Measurements from ENCODE around the gene VIPR2.

The VIPR2 gene

GRCh38 chr7:159013825-159014289, 130.8 kb downstream of the VIPR2 start:
- H3K9ac ChIP-seq (ENCODE audit: low read depth, low read length, poor library complexity) = no peak overlapping the region
- H3K4me3 ChIP-seq (ENCODE audit: low read length in 2 of 2) = no peak overlapping the region
- WGBS, 2 donors (ENCODE audit: extremely low coverage in 2 of 2, insufficient read length in 2 of 2, insufficient replicate concordance in 1 of 2) = no CpG with 5 or more reads among the region's 9 CpGs
- H3K18ac ChIP-seq (ENCODE audit: low read length) = peak overlapping the region; percentile 36
- H3K79me1 ChIP-seq (ENCODE audit: low read depth, low read length) = peaks cover 2% of the 10 kb centered on the region
- peaks cover 0 to 4% (median 3%) of the 10 kb centered on the region in 3 experiments for H3K27me3 ChIP-seq (ENCODE audit: control insufficient read depth in 3 of 3, insufficient read depth in 3 of 3, low read depth in 1 of 3, low read length in 3 of 3)
- no peak overlapping the region for H3K4ac ChIP-seq (ENCODE audit: low read length)
- H2BK12ac ChIP-seq (ENCODE audit: low read length) = no peak overlapping the region
- peak overlapping the region; percentile 79 for H2BK5ac ChIP-seq (ENCODE audit: low read length)
- H3K27ac ChIP-seq (replicated peaks; ENCODE audit: low read length) = no peak overlapping the region
- H3K4me2 ChIP-seq (ENCODE audit: insufficient read depth, low read length, poor library complexity, severe bottlenecking) = no peak overlapping the region
- peak overlapping the region; percentile 9 for H3K14ac ChIP-seq (ENCODE audit: low read length)
- H3K23ac ChIP-seq (ENCODE audit: low read depth, low read length, poor library complexity) = peak overlapping the region; percentile 11
- H2AK5ac ChIP-seq (ENCODE audit: low read depth, low read length) = peak overlapping the region; percentile 12
- peaks cover 2 to 17% of the 10 kb centered on the region in 2 donors for H3K4me1 ChIP-seq (ENCODE audit: control insufficient read depth in 2 of 2, insufficient read depth in 1 of 2, low read depth in 1 of 2, low read length in 2 of 2)
- no peak overlapping the region for H2BK120ac ChIP-seq (ENCODE audit: low read depth, low read length)
- H2BK15ac ChIP-seq (ENCODE audit: low read length) = peak overlapping the region; percentile 30
- H2AFZ ChIP-seq (ENCODE audit: low read length) = no peak overlapping the region
- no peak overlapping the region for H4K8ac ChIP-seq (ENCODE audit: low read depth, low read length)
- no peak overlapping the region for H4K91ac ChIP-seq (ENCODE audit: low read depth, low read length, poor library complexity)
- no peaks in the 10 kb centered on the region for H3K36me3 ChIP-seq (replicated peaks in 1 of 2; ENCODE audit: control insufficient read depth in 2 of 2, insufficient read depth in 2 of 2, low read length in 2 of 2)
- no peaks in the 10 kb centered on the region for H3K9me3 ChIP-seq (replicated peaks in 1 of 2; ENCODE audit: control insufficient read depth in 2 of 2, insufficient read depth in 1 of 2, low read depth in 1 of 2, low read length in 2 of 2)
- no peak for DNase-seq (ENCODE audit: low spot score)

- no peaks in the 10 kb centered on the region for H3K36me3 ChIP-seq (replicated peaks in 1 of 2; ENCODE audit: control insufficient read depth in 2 of 2, insufficient read depth in 2 of 2, low read length in 2 of 2)
- H3K27ac ChIP-seq (replicated peaks; ENCODE audit: low read length) = no peak overlapping the region
- DNase-seq (ENCODE audit: low spot score) = no peak
- no peak overlapping the region for H3K23ac ChIP-seq (ENCODE audit: low read depth, low read length, poor library complexity)
- H4K8ac ChIP-seq (ENCODE audit: low read depth, low read length) = no peak overlapping the region
- no peak overlapping the region for H3K18ac ChIP-seq (ENCODE audit: low read length)
- H3K4me1 ChIP-seq (ENCODE audit: control insufficient read depth in 2 of 2, insufficient read depth in 1 of 2, low read depth in 1 of 2, low read length in 2 of 2) = peaks cover 2 to 17% of the 10 kb centered on the region in 2 donors
- no peak overlapping the region for H3K9ac ChIP-seq (ENCODE audit: low read depth, low read length, poor library complexity)
- H4K91ac ChIP-seq (ENCODE audit: low read depth, low read length, poor library complexity) = no peak overlapping the region
- H3K14ac ChIP-seq (ENCODE audit: low read length) = no peak overlapping the region
- peaks cover 2% of the 10 kb centered on the region for H3K79me1 ChIP-seq (ENCODE audit: low read depth, low read length)
- no peak overlapping the region for H2BK5ac ChIP-seq (ENCODE audit: low read length)
- H2AK5ac ChIP-seq (ENCODE audit: low read depth, low read length) = no peak overlapping the region
- no peak overlapping the region for H2BK15ac ChIP-seq (ENCODE audit: low read length)
- H3K27me3 ChIP-seq (ENCODE audit: control insufficient read depth in 3 of 3, insufficient read depth in 3 of 3, low read depth in 1 of 3, low read length in 3 of 3) = peaks cover 0 to 4% (median 3%) of the 10 kb centered on the region in 3 experiments
- H3K4me2 ChIP-seq (ENCODE audit: insufficient read depth, low read length, poor library complexity, severe bottlenecking) = no peak overlapping the region
- no peak overlapping the region for H2BK120ac ChIP-seq (ENCODE audit: low read depth, low read length)
- H2BK12ac ChIP-seq (ENCODE audit: low read length) = no peak overlapping the region
- WGBS, 2 donors (ENCODE audit: extremely low coverage in 2 of 2, insufficient read length in 2 of 2, insufficient replicate concordance in 1 of 2) = no CpG with 5 or more reads among the region's 18 CpGs
- H2AFZ ChIP-seq (ENCODE audit: low read length) = no peak overlapping the region
- no peak overlapping the region for H3K4me3 ChIP-seq (ENCODE audit: low read length in 2 of 2)
- no peaks in the 10 kb centered on the region for H3K9me3 ChIP-seq (replicated peaks in 1 of 2; ENCODE audit: control insufficient read depth in 2 of 2, insufficient read depth in 1 of 2, low read depth in 1 of 2, low read length in 2 of 2)
- H3K4ac ChIP-seq (ENCODE audit: low read length) = no peak overlapping the region
Measured at GRCh38 chr7:159013181-159013690, 131.4 kb downstream of the VIPR2 start.

DNA sequence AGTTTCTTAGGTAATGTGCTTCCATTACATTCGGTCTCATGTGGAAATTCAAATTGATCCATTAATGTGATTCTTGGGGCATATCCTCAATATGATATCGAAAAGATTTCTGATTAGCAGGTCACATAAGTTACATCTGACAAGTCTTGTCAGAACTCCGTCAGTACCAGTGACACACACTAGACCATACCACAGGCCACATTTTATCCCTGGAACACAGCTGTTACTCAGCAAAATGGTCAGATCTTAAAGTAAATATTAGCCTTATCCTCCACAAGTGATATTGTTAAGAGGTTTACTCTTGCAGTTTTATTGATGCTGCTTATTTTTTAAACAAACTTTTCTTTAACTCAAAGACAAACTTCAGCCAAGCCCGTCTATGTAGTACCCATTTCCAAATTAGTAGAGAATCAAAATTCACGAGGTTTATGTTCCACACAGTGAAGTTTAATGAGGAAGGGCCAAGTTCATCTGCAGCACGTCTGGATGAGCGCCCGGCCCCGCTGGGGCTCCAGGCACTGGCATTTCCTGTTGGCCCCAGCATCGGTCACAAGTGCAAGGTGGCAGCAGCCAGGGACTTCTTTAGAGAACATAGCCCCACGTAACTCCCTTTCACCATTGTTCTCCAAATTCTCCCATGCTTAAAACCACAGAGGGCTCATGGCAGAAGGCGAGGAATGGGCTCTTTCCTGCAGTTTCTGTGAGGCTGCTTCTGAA, 132.2 kb downstream of the VIPR2 start:
- H2AK5ac ChIP-seq (ENCODE audit: low read depth, low read length) = no peak overlapping the region
- DNase-seq (ENCODE audit: low spot score) = no peak

GRCh38 chr7:159011722-159012022, 133.0 kb downstream of the VIPR2 start:
- Histone ChIP-seq H2BK5ac (ENCODE audit: low read length) (no peak overlapping the region), H3K23ac (ENCODE audit: low read depth, low read length, poor library complexity) (no peak overlapping the region), H3K9me3 (replicated peaks in 1 of 2; ENCODE audit: control insufficient read depth in 2 of 2, insufficient read depth in 1 of 2, low read depth in 1 of 2, low read length in 2 of 2) (no peaks in the 10 kb centered on the region), H2BK15ac (ENCODE audit: low read length) (no peak overlapping the region), H2BK120ac (ENCODE audit: low read depth, low read length) (no peak overlapping the region), H3K4me1 (ENCODE audit: control insufficient read depth in 2 of 2, insufficient read depth in 1 of 2, low read depth in 1 of 2, low read length in 2 of 2) (peaks cover 2 to 17% of the 10 kb centered on the region in 2 donors), H3K4me2 (ENCODE audit: insufficient read depth, low read length, poor library complexity, severe bottlenecking) (no peak overlapping the region), H3K4ac (ENCODE audit: low read length) (no peak overlapping the region), H3K18ac (ENCODE audit: low read length) (no peak overlapping the region), H3K27ac (replicated peaks; ENCODE audit: low read length) (no peak overlapping the region), H3K27me3 (ENCODE audit: control insufficient read depth in 3 of 3, insufficient read depth in 3 of 3, low read depth in 1 of 3, low read length in 3 of 3) (peaks cover 0 to 4% (median 3%) of the 10 kb centered on the region in 3 experiments), H3K9ac (ENCODE audit: low read depth, low read length, poor library complexity) (no peak overlapping the region), H2BK12ac (ENCODE audit: low read length) (no peak overlapping the region), H2AK5ac (ENCODE audit: low read depth, low read length) (peak overlapping the region; percentile 68), H4K91ac (ENCODE audit: low read depth, low read length, poor library complexity) (no peak overlapping the region), H3K79me1 (ENCODE audit: low read depth, low read length) (peaks cover 2% of the 10 kb centered on the region), H2AFZ (ENCODE audit: low read length) (no peak overlapping the region), H3K4me3 (ENCODE audit: low read length in 2 of 2) (no peak overlapping the region), H3K14ac (ENCODE audit: low read length) (no peak overlapping the region), H3K36me3 (replicated peaks in 1 of 2; ENCODE audit: control insufficient read depth in 2 of 2, insufficient read depth in 2 of 2, low read length in 2 of 2) (no peaks in the 10 kb centered on the region), H4K8ac (ENCODE audit: low read depth, low read length) (no peak overlapping the region)
- DNase-seq (ENCODE audit: low spot score) = no peak
- WGBS, 2 donors (ENCODE audit: extremely low coverage in 2 of 2, insufficient read length in 2 of 2, insufficient replicate concordance in 1 of 2) = no CpG with 5 or more reads among the region's 3 CpGs

More for the DNA sequence above, 132.2 kb downstream of the VIPR2 start:
- no peak overlapping the region for H3K4me2 ChIP-seq (ENCODE audit: insufficient read depth, low read length, poor library complexity, severe bottlenecking)
- no peak overlapping the region for H2BK15ac ChIP-seq (ENCODE audit: low read length)
- H3K79me1 ChIP-seq (ENCODE audit: low read depth, low read length) = peaks cover 2% of the 10 kb centered on the region
- H3K4me3 ChIP-seq (ENCODE audit: low read length in 2 of 2) = no peak overlapping the region
- no peak overlapping the region for H2BK120ac ChIP-seq (ENCODE audit: low read depth, low read length)
- H2AFZ ChIP-seq (ENCODE audit: low read length) = no peak overlapping the region
- no peak overlapping the region for H3K18ac ChIP-seq (ENCODE audit: low read length)
- no CpG with 5 or more reads among the region's 12 CpGs for WGBS, 2 donors (ENCODE audit: extremely low coverage in 2 of 2, insufficient read length in 2 of 2, insufficient replicate concordance in 1 of 2)
- no peak overlapping the region for H4K91ac ChIP-seq (ENCODE audit: low read depth, low read length, poor library complexity)
- H3K27me3 ChIP-seq (ENCODE audit: control insufficient read depth in 3 of 3, insufficient read depth in 3 of 3, low read depth in 1 of 3, low read length in 3 of 3) = peaks cover 0 to 4% (median 3%) of the 10 kb centered on the region in 3 experiments
- no peak overlapping the region for H3K4ac ChIP-seq (ENCODE audit: low read length)
- H3K27ac ChIP-seq (replicated peaks; ENCODE audit: low read length) = no peak overlapping the region
- no peak overlapping the region for H3K9ac ChIP-seq (ENCODE audit: low read depth, low read length, poor library complexity)
- no peak overlapping the region for H3K23ac ChIP-seq (ENCODE audit: low read depth, low read length, poor library complexity)
- H2BK12ac ChIP-seq (ENCODE audit: low read length) = no peak overlapping the region
- H3K4me1 ChIP-seq (ENCODE audit: control insufficient read depth in 2 of 2, insufficient read depth in 1 of 2, low read depth in 1 of 2, low read length in 2 of 2) = peaks cover 2 to 17% of the 10 kb centered on the region in 2 donors
- no peak overlapping the region for H3K14ac ChIP-seq (ENCODE audit: low read length)
- H4K8ac ChIP-seq (ENCODE audit: low read depth, low read length) = no peak overlapping the region
- no peaks in the 10 kb centered on the region for H3K9me3 ChIP-seq (replicated peaks in 1 of 2; ENCODE audit: control insufficient read depth in 2 of 2, insufficient read depth in 1 of 2, low read depth in 1 of 2, low read length in 2 of 2)
- no peaks in the 10 kb centered on the region for H3K36me3 ChIP-seq (replicated peaks in 1 of 2; ENCODE audit: control insufficient read depth in 2 of 2, insufficient read depth in 2 of 2, low read length in 2 of 2)
- H2BK5ac ChIP-seq (ENCODE audit: low read length) = no peak overlapping the region
